Measurements from ENCODE around the gene ANKRD18B. TPM values are rescaled to one million over a fixed set of nuclear protein-coding genes. Genes with fewer than 3 reads are reported as not detected.
"Not testable (repeated sequence)": the region's sequence is repeated elsewhere in the genome, so short reads cannot be mapped to it uniquely, and the experiment has no call there.

Gene ANKRD18B
- total RNA-seq, 1 donor from 2014 or later = 1.2 TPM

DNA sequence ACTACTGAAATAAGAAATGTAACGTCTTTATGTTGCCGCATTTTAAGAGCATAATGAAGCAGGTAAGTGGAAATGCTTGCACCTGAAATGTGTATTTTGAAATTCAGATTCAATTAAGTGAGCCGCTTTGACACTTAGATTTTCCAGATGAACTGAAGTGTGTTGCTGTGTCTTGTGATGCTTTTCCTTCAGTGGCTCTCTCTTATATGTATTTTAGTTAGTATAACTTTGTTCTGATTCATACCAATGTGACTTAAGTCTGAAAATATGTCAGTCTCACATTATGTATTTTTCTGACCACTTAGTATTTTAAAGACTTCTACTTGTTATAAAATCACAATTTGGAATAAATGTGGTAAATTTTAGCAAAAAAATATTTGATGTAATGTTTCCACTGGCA is 25.4 kb downstream of the ANKRD18B start:
- H3K36me3 Mint-ChIP-seq (ENCODE audit: low read depth); intact Hi-C loops (cut with micrococcal nuclease); H3K4me3 Mint-ChIP-seq; H3K4me1 Mint-ChIP-seq (ENCODE audit: low read depth); H3K9me3 Mint-ChIP-seq; DNase-seq (ENCODE audit: low spot score); H3K27ac Mint-ChIP-seq: not testable (repeated sequence)
- H3K27me3 Mint-ChIP-seq (ENCODE audit: insufficient read depth) = peaks cover 32% of the 10 kb centered on the region

DNA sequence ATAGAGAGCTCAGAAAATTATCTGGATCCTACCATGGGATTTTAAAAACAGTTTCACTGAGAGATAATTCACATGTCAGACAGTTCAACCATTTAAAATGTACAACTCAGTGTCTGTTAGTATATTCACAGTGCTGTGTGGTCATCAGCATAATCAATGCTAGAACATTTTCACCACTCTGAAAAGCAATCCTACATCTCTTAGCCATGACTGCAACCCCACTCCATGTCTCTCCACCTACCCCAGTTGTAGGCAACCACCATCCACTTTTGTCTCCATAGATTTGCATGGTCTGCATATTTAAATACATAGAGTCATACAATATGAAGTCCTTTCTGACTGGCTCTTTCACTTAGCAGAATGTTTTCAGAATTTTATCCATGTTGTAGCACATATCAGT is 27.1 kb downstream of the ANKRD18B start:
- H3K36me3 Mint-ChIP-seq (ENCODE audit: low read depth); H3K4me3 Mint-ChIP-seq; DNase-seq (ENCODE audit: low spot score); H3K4me1 Mint-ChIP-seq (ENCODE audit: low read depth); H3K9me3 Mint-ChIP-seq; H3K27ac Mint-ChIP-seq; intact Hi-C loops (cut with micrococcal nuclease): not testable (repeated sequence)
- peaks cover 19% of the 10 kb centered on the region for H3K27me3 Mint-ChIP-seq (ENCODE audit: insufficient read depth)

DNA sequence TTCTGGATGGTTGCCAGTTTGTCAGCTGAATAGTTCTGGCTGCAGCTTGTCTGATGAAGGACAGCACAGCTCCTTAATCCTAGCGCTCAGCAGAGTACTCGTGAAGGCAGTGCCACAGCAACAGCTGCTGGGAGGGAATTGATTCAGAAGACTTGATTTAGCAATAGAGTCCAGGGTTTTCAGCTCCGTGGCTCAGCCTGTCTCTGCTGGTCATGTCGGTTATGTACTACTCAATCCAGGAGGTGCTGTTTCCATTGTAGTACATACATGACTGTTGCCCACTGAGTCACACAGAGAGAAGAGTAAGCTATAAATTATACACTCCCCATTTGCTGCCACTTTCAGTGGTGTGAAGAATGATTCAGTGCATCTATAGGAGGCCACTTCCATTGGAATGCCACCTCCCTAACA is 28.3 kb downstream of the ANKRD18B start:
- H3K36me3 Mint-ChIP-seq (ENCODE audit: low read depth); H3K27ac Mint-ChIP-seq; H3K9me3 Mint-ChIP-seq; intact Hi-C loops (cut with micrococcal nuclease); H3K4me3 Mint-ChIP-seq; DNase-seq (ENCODE audit: low spot score); H3K4me1 Mint-ChIP-seq (ENCODE audit: low read depth): not testable (repeated sequence)
- H3K27me3 Mint-ChIP-seq (ENCODE audit: insufficient read depth) = peaks cover 15% of the 10 kb centered on the region

DNA sequence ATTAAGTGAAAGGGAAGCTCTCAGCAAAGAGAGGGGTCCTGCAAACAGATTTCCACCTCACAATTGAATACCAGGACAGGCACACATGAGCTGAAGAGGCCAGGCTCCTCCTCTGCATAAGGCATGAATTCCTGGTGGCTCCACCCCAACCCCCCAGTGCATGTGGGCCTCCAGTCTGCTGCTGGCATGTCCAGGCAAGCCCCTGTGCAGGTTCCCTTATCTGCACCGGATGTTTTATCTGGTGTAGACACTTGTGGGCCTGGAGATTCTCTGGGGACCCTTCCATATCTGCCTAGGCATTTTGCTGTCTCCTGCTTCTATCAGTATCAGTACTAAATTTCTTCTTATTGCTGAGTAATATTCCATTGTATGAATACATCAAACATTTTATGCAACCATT is 36.2 kb downstream of the ANKRD18B start:
- H3K27me3 Mint-ChIP-seq (ENCODE audit: insufficient read depth); intact Hi-C loops (cut with micrococcal nuclease): not testable (repeated sequence)

DNA sequence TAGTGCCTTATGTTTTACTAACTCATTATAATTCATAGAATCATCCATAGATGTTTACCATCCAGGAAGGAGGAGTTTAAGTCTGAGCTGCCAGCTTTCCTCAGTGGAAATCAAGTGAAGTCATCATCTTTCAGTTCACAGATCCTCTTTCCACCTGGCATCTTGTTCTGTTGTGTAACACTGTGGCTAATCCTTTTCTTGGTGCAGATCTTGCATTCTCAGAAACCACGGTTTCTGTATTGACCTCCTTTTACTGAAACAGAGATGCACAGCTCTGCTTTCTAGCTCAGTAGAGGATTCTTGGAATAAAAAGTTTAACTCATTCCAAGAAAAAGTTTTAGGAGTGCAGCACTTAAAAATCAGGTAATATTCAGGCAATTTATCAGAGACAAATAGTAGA is 38.1 kb downstream of the ANKRD18B start:
- intact Hi-C loops (cut with micrococcal nuclease); H3K4me1 Mint-ChIP-seq (ENCODE audit: low read depth); H3K27ac Mint-ChIP-seq: not testable (repeated sequence)

More for the DNA sequence above, 36.2 kb downstream of the ANKRD18B start:
- H3K27ac Mint-ChIP-seq; H3K4me1 Mint-ChIP-seq (ENCODE audit: low read depth); H3K9me3 Mint-ChIP-seq; H3K36me3 Mint-ChIP-seq (ENCODE audit: low read depth); DNase-seq (ENCODE audit: low spot score); H3K4me3 Mint-ChIP-seq: not testable (repeated sequence)

DNA sequence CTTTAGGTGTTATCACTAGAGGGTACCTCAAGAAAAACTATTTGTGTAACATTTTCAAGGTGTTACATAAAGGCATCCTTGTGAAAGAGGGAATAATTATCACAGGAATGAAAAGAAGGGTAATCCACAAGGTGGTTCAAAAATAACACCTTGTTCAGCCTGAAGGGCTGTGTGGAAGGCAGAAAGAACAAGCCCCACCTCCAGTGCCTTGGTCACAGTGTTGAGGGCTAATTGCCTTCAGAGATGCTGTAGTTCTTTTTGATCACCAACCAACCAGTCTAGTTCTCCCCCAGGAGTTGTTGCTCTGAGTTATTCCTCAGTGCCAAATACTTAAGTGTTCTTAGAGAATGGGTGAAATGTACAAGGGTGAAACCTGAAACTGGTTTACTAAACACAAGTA is 43.7 kb downstream of the ANKRD18B start:
- H3K4me3 Mint-ChIP-seq; intact Hi-C loops (cut with micrococcal nuclease); H3K36me3 Mint-ChIP-seq (ENCODE audit: low read depth); H3K4me1 Mint-ChIP-seq (ENCODE audit: low read depth); H3K27ac Mint-ChIP-seq; DNase-seq (ENCODE audit: low spot score); H3K9me3 Mint-ChIP-seq: not testable (repeated sequence)
- H3K27me3 Mint-ChIP-seq (ENCODE audit: insufficient read depth) = peaks cover 14% of the 10 kb centered on the region

More for the DNA sequence above, 38.1 kb downstream of the ANKRD18B start:
- H3K9me3 Mint-ChIP-seq; DNase-seq (ENCODE audit: low spot score); H3K4me3 Mint-ChIP-seq; H3K36me3 Mint-ChIP-seq (ENCODE audit: low read depth); H3K27me3 Mint-ChIP-seq (ENCODE audit: insufficient read depth): not testable (repeated sequence)

DNA sequence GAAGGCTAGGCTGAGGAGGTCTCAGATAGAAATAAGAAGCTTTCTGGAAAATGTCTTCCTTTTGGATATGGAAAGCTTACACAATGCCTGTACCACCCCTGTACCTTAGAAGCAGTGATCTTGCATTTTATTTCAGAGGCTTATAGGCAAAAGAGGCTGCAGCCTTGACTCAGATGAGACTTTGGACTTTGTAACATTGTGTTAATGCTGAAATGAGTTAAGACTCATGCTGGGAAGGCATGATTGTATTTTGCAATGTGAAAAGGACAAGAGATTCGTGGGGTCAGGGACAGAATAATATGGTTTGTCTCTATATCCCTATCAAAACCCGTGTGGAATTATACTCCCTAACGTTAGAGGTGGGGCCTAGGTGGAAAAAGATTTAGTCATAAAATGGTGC is 53.7 kb downstream of the ANKRD18B start:
- DNase-seq (ENCODE audit: low spot score); H3K4me3 Mint-ChIP-seq; H3K4me1 Mint-ChIP-seq (ENCODE audit: low read depth); intact Hi-C loops (cut with micrococcal nuclease); H3K36me3 Mint-ChIP-seq (ENCODE audit: low read depth); H3K27me3 Mint-ChIP-seq (ENCODE audit: insufficient read depth); H3K9me3 Mint-ChIP-seq; H3K27ac Mint-ChIP-seq: not testable (repeated sequence)

DNA sequence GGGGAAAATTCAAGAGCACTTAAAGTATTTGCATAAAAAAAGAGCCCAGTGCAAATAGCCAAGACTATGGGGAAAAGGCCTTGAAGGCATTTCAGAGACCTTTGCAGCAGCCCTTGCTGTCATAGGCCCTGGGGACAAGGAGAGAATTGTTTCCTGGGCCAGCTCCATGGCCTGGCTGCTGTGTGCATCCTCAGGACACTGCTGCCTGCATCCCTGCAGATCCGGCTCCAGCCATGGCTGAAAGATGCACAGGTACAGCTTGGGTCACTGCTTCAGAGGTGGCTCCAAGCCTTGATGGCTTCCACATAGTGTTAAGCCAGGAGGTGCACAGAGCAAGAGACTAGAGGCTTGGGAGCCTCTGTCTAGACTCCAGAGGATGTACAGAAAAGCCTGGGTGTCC is 55.9 kb downstream of the ANKRD18B start:
- intact Hi-C loops (cut with micrococcal nuclease); H3K36me3 Mint-ChIP-seq (ENCODE audit: low read depth); H3K4me1 Mint-ChIP-seq (ENCODE audit: low read depth); DNase-seq (ENCODE audit: low spot score); H3K27me3 Mint-ChIP-seq (ENCODE audit: insufficient read depth); H3K27ac Mint-ChIP-seq; H3K4me3 Mint-ChIP-seq; H3K9me3 Mint-ChIP-seq: not testable (repeated sequence)

DNA sequence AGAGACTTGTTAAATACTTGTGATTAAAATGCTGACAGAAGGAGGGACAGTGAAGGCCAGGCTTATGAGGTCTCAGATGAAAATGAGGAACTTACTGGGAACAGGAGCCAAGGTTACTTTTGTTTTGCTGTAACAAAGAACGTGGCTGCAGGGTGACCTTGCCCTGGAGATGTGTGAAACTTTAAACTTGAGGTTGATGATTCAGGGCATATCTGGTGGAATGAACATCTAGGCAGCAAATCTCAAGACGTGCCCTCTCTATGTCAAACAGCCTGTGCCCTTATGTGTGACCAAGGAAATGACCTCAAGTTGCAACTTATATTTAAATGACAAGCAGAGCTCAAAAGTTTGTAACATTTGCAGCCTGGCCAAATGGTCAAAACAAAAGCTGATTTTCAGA is 58.6 kb downstream of the ANKRD18B start:
- H3K4me1 Mint-ChIP-seq (ENCODE audit: low read depth); DNase-seq (ENCODE audit: low spot score); H3K27me3 Mint-ChIP-seq (ENCODE audit: insufficient read depth); H3K27ac Mint-ChIP-seq; H3K4me3 Mint-ChIP-seq; H3K36me3 Mint-ChIP-seq (ENCODE audit: low read depth); H3K9me3 Mint-ChIP-seq; intact Hi-C loops (cut with micrococcal nuclease): not testable (repeated sequence)

DNA sequence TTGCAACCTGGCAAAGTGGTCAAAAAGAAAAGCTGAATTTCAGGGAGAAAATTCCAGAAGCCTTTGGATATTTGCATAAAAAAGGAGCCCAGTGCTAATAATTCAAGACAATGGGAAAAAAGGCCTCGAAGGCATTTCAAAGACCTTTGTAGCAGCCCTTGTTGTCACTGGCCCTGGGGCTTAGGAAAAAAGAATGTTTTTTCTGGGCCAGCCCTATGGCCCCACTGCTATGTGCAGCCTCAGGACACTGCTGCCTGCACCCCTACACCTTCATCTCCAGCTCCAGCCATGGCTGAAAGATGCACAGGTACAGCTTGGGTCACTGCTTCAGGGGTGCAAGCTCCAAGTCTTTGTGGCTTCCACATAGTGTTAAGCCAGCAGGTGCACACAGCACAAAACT is 62.1 kb downstream of the ANKRD18B start:
- intact Hi-C loops (cut with micrococcal nuclease) = not testable (repeated sequence)

DNA sequence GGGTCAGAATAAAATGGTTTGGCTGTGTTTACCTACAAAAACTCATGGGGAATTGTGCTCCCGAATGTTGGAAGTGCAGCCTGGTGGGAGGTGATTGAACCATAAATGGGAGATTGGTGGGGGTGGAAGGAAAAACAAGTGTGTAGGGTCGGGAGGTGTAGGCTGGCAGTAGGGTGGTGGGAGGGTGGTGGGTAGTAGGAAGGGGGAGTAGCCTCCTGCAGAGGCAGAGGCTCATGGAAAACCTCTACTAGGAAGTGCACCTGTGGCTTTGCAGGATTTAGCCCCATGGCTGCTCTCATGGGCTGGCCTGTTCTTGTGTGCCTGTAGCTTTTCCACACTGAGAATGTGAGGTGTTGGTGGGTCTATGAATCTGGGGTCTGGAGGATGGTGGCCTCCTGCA is 63.7 kb downstream of the ANKRD18B start:
- intact Hi-C loops (cut with micrococcal nuclease); H3K4me3 Mint-ChIP-seq; H3K9me3 Mint-ChIP-seq; H3K4me1 Mint-ChIP-seq (ENCODE audit: low read depth); DNase-seq (ENCODE audit: low spot score); H3K36me3 Mint-ChIP-seq (ENCODE audit: low read depth); H3K27ac Mint-ChIP-seq; H3K27me3 Mint-ChIP-seq (ENCODE audit: insufficient read depth): not testable (repeated sequence)

More for the DNA sequence above, 62.1 kb downstream of the ANKRD18B start:
- H3K9me3 Mint-ChIP-seq; H3K4me3 Mint-ChIP-seq; H3K4me1 Mint-ChIP-seq (ENCODE audit: low read depth); H3K27me3 Mint-ChIP-seq (ENCODE audit: insufficient read depth); DNase-seq (ENCODE audit: low spot score); H3K27ac Mint-ChIP-seq; H3K36me3 Mint-ChIP-seq (ENCODE audit: low read depth): not testable (repeated sequence)

DNA sequence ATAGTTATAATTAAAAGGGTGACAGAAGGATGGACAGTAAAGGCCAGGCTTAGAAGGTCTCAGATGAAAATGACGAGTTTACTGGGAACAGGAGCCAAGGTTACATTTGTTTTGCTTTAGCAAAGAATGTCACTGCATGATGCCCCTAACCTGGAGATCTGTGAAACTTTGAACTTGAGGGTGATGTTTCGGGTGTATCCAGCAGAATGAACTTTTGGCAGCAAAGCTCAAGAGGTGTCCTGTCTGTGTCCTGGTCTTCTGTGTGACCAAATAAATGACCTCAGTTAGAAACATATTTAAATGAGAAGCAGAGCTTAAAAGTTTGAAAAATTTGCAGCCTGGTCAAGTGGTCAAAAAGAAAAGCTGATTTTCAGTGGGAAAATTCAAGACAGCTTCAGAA is 64.8 kb downstream of the ANKRD18B start:
- DNase-seq (ENCODE audit: low spot score); H3K4me1 Mint-ChIP-seq (ENCODE audit: low read depth); H3K9me3 Mint-ChIP-seq; H3K27ac Mint-ChIP-seq; H3K36me3 Mint-ChIP-seq (ENCODE audit: low read depth); intact Hi-C loops (cut with micrococcal nuclease); H3K4me3 Mint-ChIP-seq: not testable (repeated sequence)
- peaks cover 13% of the 10 kb centered on the region for H3K27me3 Mint-ChIP-seq (ENCODE audit: insufficient read depth)

DNA sequence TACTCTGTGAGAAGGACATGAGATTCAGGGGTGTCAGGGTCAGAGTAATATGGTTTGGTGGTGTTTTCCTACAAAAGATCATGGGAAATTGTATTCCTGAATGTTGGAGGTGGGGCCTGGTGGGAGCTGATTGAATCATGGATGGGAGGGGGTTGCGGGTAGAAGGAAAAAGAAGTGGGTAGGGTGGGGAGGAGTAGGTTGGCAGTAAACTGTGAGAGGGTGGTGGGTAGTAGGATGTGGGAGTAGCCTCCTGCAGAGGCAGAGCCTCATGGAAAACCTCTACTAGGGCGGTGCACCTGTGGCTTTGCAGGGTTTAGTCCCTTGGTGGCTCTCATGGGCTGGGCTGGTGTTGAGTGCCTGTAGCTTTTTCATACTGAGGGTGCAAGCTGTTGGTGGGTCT is 66.8 kb downstream of the ANKRD18B start:
- H3K27ac Mint-ChIP-seq; H3K4me3 Mint-ChIP-seq; intact Hi-C loops (cut with micrococcal nuclease); H3K36me3 Mint-ChIP-seq (ENCODE audit: low read depth); DNase-seq (ENCODE audit: low spot score); H3K9me3 Mint-ChIP-seq; H3K4me1 Mint-ChIP-seq (ENCODE audit: low read depth): not testable (repeated sequence)
- H3K27me3 Mint-ChIP-seq (ENCODE audit: insufficient read depth) = peaks cover 13% of the 10 kb centered on the region

DNA sequence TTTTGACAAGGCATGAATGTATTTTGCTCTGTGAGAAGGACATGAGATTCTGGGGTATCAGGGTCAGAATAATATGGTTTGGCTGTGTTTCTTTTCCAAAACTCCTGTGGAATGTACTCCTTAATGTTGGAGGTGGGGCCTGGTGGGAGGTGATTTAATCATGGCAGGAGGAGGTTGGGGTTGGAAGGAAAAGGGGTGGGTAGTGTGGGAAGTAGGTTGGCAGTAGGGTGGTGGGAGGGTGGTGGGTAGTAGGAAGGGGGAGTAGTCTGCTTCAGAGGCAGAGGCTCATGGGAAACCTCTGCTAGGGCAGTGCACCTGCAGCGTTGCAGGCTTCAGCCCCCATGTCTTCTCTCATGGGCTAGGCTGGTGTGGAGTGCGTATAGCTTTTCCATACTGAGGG is 72.9 kb downstream of the ANKRD18B start:
- H3K4me1 Mint-ChIP-seq (ENCODE audit: low read depth); intact Hi-C loops (cut with micrococcal nuclease); H3K9me3 Mint-ChIP-seq; H3K4me3 Mint-ChIP-seq; H3K36me3 Mint-ChIP-seq (ENCODE audit: low read depth); DNase-seq (ENCODE audit: low spot score); H3K27ac Mint-ChIP-seq; H3K27me3 Mint-ChIP-seq (ENCODE audit: insufficient read depth): not testable (repeated sequence)

Measured in activated T-helper 1 cell treated with anti-CD3 and anti-CD28 coated beads, Interleukin-12 subunit alpha, Interleukin-12 subunit beta, Interleukin-2, Interleukin-4 antibody, amounts not matched to agents 30 ng/mL and 10 ng/mL and 1 ng/mL, durations not matched to agents 14 hours and 24 hours and 36 hours (primary cell).